Liver (tissue), 9 donors: Measurements from ENCODE around the gene TTC39A. TPM values are rescaled to one million over a fixed set of nuclear protein-coding genes. Genes with fewer than 3 reads are reported as not detected.

Source experiments
- DNase-seq: peaks from one replicate; pipeline ENCODE4 v3.0.0-alpha.2; 2017; ENCODE audit warnings: low spot score
- H3K27ac ChIP-seq, 2 donors: one replicate each; pipeline ENCODE4 v1.7.0; 2013; ENCODE audit warnings: inconsistent platforms in 2 of 2, low read length in 2 of 2, control low read depth in 1 of 2, low read depth in 1 of 2, mild to moderate bottlenecking in 1 of 2
- H3K27me3 ChIP-seq, 4 donors: one replicate each; pipeline versions ENCODE4 v1.6.1 to v1.7.0; 2013; ENCODE audit warnings: low read length in 3 of 4, inconsistent platforms in 1 of 4, mild to moderate bottlenecking in 1 of 4, moderate library complexity in 1 of 4; ENCODE audit not compliant: control insufficient read depth in 4 of 4, insufficient read depth in 4 of 4
- H3K36me3 ChIP-seq, 4 donors: one replicate each; pipeline versions ENCODE4 v1.6.1 to v1.7.0; 2013; ENCODE audit warnings: low read length in 3 of 4, mild to moderate bottlenecking in 3 of 4, low read depth in 1 of 4, moderate library complexity in 1 of 4; ENCODE audit not compliant: control insufficient read depth in 4 of 4, insufficient read depth in 3 of 4
- H3K4me1 ChIP-seq, 4 donors: one replicate each; pipeline versions ENCODE4 v1.6.1 to v1.7.0; 2013; ENCODE audit warnings: low read length in 3 of 4, mild to moderate bottlenecking in 3 of 4, moderate library complexity in 1 of 4; ENCODE audit not compliant: control insufficient read depth in 4 of 4, insufficient read depth in 4 of 4
- H3K4me3 ChIP-seq, 3 donors: one replicate each; pipeline versions ENCODE4 v1.6.1 to v1.7.0; 2013; ENCODE audit warnings: low read length in 3 of 3, control low read depth in 1 of 3, low read depth in 1 of 3, mild to moderate bottlenecking in 1 of 3
- H3K9ac ChIP-seq, 2 donors: one replicate each; pipeline ENCODE4 v1.7.0; 2013; ENCODE audit warnings: low read length in 2 of 2, mild to moderate bottlenecking in 2 of 2, moderate library complexity in 2 of 2, control low read depth in 1 of 2, low read depth in 1 of 2
- H3K9me3 ChIP-seq, 4 donors: one replicate each; pipeline versions ENCODE4 v1.6.1 to v1.7.0; 2013; ENCODE audit warnings: low read length in 3 of 4; ENCODE audit not compliant: control insufficient read depth in 4 of 4
- ATF3 ChIP-seq: IDR thresholded peaks from 2 replicates; pipeline ENCODE4 v1.6.1; 2016; ENCODE audit warnings: antibody characterized with exemption
- EGR1 ChIP-seq, 2 donors: IDR thresholded peaks; 2 replicates each; pipeline ENCODE4 v1.6.1; 2016 to 2018; ENCODE audit warnings: antibody characterized with exemption in 2 of 2, low read depth in 2 of 2
- FOXA1 ChIP-seq: IDR thresholded peaks from 2 replicates; pipeline ENCODE4 v1.6.1; 2016; ENCODE audit warnings: antibody characterized with exemption
- FOXA2 ChIP-seq: IDR thresholded peaks from 2 replicates; pipeline ENCODE4 v1.6.1; 2016; ENCODE audit warnings: antibody characterized with exemption
- GABPA ChIP-seq, 2 donors: IDR thresholded peaks in 1 of 2; conservative IDR thresholded peaks in 1 of 2; 2 replicates each; pipeline ENCODE4 v1.6.1; 2016; ENCODE audit warnings: antibody characterized with exemption in 2 of 2, mild to moderate bottlenecking in 1 of 2, moderate library complexity in 1 of 2
- HNF4A ChIP-seq, 2 donors: conservative IDR thresholded peaks; 2 replicates each; pipeline ENCODE4 v1.6.1; 2016; ENCODE audit warnings: antibody characterized with exemption in 2 of 2, mild to moderate bottlenecking in 2 of 2
- HNF4G ChIP-seq: IDR thresholded peaks from 2 replicates; pipeline ENCODE4 v1.6.1; 2016; ENCODE audit warnings: antibody characterized with exemption
- JUND ChIP-seq, 2 donors: IDR thresholded peaks; 2 replicates each; pipeline ENCODE4 v1.6.1; 2016; ENCODE audit warnings: antibody characterized with exemption in 2 of 2
- NR2F2 ChIP-seq: IDR thresholded peaks from 2 replicates; pipeline ENCODE4 v1.6.1; 2016; ENCODE audit warnings: antibody characterized with exemption
- RAD21 ChIP-seq, 2 donors: IDR thresholded peaks; 2 replicates each; pipeline ENCODE4 v1.6.1; 2016; ENCODE audit warnings: antibody characterized with exemption in 2 of 2, mild to moderate bottlenecking in 2 of 2
- RXRA ChIP-seq, 2 donors: IDR thresholded peaks; 2 replicates each; pipeline ENCODE4 v1.6.1; 2017 to 2018; ENCODE audit warnings: antibody characterized with exemption in 2 of 2, mild to moderate bottlenecking in 1 of 2
- SP1 ChIP-seq: IDR thresholded peaks from 2 replicates; pipeline ENCODE4 v1.6.1; 2018; ENCODE audit warnings: antibody characterized with exemption, mild to moderate bottlenecking
- TAF1 ChIP-seq: conservative IDR thresholded peaks from 2 replicates; pipeline ENCODE4 v1.6.1; 2016; ENCODE audit warnings: antibody characterized with exemption, mild to moderate bottlenecking
- YY1 ChIP-seq: IDR thresholded peaks from 2 replicates; pipeline ENCODE4 v1.6.1; 2016; ENCODE audit warnings: antibody characterized with exemption, mild to moderate bottlenecking
- WGBS: extraction: QIAGEN DNeasy Blood & Tissue Kit; methylation state at CpG from one replicate; pipeline ENCODE4 v1.1.7; 2013; 5-methylcytosine and 5-hydroxymethylcytosine counted together
- polyA plus RNA-seq, 2 donors: library from polyadenylated mRNA; stranded (reverse) in 1 of 2; unstranded in 1 of 2; fragments of 200-250 nt in 1 of 2; fragments of >200 nt in 1 of 2; fragmentation: Nextera tagmentation in 1 of 2; extraction: Ambion mirVana in 1 of 2; gene quantifications; one replicate each; pipeline versions ENCODE4 v1.2.1 to v1.2.3, GENCODE V29; 2013 to 2015
- total RNA-seq, 2 donors: library from RNA; depleted of rRNA; stranded (reverse); fragments of >200 nt; gene quantifications; one replicate each; pipeline ENCODE4 v1.2.3, GENCODE V29; 2014
- TF ChIP-seq, protein P1 (sequence below): IDR thresholded peaks from 2 replicates; pipeline ENCODE4 v1.6.1; 2016; ENCODE audit warnings: antibody characterized with exemption
- TF ChIP-seq, protein P2 (sequence below): IDR thresholded peaks from 2 replicates; pipeline ENCODE4 v1.6.1; 2016; ENCODE audit warnings: antibody characterized with exemption, mild to moderate bottlenecking
- TF ChIP-seq, protein P3 (sequence below): fragments of 150-350 bp; IDR thresholded peaks from 2 replicates; pipeline ENCODE4 v1.5.1; 2017; ENCODE audit warnings: improper control_type of control experiment, low read depth, low read length; ENCODE audit not compliant: missing input control
- TF ChIP-seq, protein P4 (sequence below): IDR thresholded peaks from 2 replicates; pipeline ENCODE4 v1.6.1; 2016; ENCODE audit warnings: antibody characterized with exemption
- donor health status: healthy.
- donor health status: healthy.
- donor health status: healthy.
- donor health status: healthy.
- donor health status: healthy.

The TTC39A gene
- total and polyA plus RNA-seq, 4 donors, result 0.32 to 1.9 (median 1.4) TPM

GRCh38 chr1:51317798-51318197, 12.6 kb downstream of the TTC39A start:
- no peaks in the 10 kb centered on the region for H3K27me3 ChIP-seq
- no peak for DNase-seq
- no peaks in the 10 kb centered on the region for H3K9me3 ChIP-seq
- no peak overlapping the region for H3K27ac ChIP-seq
- peaks cover 0 to 11% (median 0%) of the 10 kb centered on the region in 4 donors for H3K4me1 ChIP-seq
- H3K4me3 ChIP-seq, result no peak overlapping the region
- TF ChIP-seq JUND (IDR thresholded peaks at IDR 0.05) (no peak), FOXA2 (no peak), HNF4A (conservative IDR thresholded peaks at IDR 0.05) (no peak), RAD21 (IDR thresholded peaks at IDR 0.05) (no peak), RXRA (IDR thresholded peaks at IDR 0.05) (no peak), TAF1 (no peak), GABPA (IDR thresholded peaks at IDR 0.05 in 1 of 2, conservative IDR thresholded peaks at IDR 0.05 in 1 of 2) (no peak), YY1 (no peak), EGR1 (IDR thresholded peaks at IDR 0.05; ENCODE audit: low read depth in 2 of 2) (no peak), HNF4G (no peak), NR2F2 (no peak), ATF3 (no peak)
- TF ChIP-seq, protein P1, sequence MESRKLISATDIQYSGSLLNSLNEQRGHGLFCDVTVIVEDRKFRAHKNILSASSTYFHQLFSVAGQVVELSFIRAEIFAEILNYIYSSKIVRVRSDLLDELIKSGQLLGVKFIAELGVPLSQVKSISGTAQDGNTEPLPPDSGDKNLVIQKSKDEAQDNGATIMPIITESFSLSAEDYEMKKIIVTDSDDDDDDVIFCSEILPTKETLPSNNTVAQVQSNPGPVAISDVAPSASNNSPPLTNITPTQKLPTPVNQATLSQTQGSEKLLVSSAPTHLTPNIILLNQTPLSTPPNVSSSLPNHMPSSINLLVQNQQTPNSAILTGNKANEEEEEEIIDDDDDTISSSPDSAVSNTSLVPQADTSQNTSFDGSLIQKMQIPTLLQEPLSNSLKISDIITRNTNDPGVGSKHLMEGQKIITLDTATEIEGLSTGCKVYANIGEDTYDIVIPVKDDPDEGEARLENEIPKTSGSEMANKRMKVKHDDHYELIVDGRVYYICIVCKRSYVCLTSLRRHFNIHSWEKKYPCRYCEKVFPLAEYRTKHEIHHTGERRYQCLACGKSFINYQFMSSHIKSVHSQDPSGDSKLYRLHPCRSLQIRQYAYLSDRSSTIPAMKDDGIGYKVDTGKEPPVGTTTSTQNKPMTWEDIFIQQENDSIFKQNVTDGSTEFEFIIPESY, result no peak
- TF ChIP-seq, protein P2, sequence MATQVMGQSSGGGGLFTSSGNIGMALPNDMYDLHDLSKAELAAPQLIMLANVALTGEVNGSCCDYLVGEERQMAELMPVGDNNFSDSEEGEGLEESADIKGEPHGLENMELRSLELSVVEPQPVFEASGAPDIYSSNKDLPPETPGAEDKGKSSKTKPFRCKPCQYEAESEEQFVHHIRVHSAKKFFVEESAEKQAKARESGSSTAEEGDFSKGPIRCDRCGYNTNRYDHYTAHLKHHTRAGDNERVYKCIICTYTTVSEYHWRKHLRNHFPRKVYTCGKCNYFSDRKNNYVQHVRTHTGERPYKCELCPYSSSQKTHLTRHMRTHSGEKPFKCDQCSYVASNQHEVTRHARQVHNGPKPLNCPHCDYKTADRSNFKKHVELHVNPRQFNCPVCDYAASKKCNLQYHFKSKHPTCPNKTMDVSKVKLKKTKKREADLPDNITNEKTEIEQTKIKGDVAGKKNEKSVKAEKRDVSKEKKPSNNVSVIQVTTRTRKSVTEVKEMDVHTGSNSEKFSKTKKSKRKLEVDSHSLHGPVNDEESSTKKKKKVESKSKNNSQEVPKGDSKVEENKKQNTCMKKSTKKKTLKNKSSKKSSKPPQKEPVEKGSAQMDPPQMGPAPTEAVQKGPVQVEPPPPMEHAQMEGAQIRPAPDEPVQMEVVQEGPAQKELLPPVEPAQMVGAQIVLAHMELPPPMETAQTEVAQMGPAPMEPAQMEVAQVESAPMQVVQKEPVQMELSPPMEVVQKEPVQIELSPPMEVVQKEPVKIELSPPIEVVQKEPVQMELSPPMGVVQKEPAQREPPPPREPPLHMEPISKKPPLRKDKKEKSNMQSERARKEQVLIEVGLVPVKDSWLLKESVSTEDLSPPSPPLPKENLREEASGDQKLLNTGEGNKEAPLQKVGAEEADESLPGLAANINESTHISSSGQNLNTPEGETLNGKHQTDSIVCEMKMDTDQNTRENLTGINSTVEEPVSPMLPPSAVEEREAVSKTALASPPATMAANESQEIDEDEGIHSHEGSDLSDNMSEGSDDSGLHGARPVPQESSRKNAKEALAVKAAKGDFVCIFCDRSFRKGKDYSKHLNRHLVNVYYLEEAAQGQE, result no peak
- TF ChIP-seq, protein P3, sequence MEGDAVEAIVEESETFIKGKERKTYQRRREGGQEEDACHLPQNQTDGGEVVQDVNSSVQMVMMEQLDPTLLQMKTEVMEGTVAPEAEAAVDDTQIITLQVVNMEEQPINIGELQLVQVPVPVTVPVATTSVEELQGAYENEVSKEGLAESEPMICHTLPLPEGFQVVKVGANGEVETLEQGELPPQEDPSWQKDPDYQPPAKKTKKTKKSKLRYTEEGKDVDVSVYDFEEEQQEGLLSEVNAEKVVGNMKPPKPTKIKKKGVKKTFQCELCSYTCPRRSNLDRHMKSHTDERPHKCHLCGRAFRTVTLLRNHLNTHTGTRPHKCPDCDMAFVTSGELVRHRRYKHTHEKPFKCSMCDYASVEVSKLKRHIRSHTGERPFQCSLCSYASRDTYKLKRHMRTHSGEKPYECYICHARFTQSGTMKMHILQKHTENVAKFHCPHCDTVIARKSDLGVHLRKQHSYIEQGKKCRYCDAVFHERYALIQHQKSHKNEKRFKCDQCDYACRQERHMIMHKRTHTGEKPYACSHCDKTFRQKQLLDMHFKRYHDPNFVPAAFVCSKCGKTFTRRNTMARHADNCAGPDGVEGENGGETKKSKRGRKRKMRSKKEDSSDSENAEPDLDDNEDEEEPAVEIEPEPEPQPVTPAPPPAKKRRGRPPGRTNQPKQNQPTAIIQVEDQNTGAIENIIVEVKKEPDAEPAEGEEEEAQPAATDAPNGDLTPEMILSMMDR, result no peak
- TF ChIP-seq, protein P4, sequence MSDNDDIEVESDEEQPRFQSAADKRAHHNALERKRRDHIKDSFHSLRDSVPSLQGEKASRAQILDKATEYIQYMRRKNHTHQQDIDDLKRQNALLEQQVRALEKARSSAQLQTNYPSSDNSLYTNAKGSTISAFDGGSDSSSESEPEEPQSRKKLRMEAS, result no peak
- H3K36me3 ChIP-seq, result no peaks in the 10 kb centered on the region
- 95% methylated on average over 7 of the region's 7 CpGs for WGBS
- H3K9ac ChIP-seq, result no peak overlapping the region

DNA sequence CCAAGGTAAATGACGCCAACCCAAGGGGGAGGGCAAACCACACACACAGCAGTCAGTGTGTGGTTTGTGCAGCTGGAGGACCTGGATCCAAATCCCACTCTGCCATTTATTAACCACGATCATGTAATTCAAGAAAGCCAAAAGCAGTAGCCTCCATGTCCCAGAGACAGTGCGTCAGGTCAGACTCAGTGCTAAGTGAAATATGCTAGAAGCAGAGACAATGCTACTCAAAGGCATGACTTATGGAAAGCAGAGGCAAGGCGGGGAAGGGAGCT, 13.6 kb downstream of the TTC39A start:
- Histone ChIP-seq H3K9me3 (no peaks in the 10 kb centered on the region), H3K9ac (no peak overlapping the region), H3K36me3 (no peaks in the 10 kb centered on the region), H3K27ac (no peak overlapping the region), H3K27me3 (no peaks in the 10 kb centered on the region), H3K4me1 (peaks cover 0 to 11% (median 0%) of the 10 kb centered on the region in 4 donors), H3K4me3 (no peak overlapping the region)
- WGBS, result 86% methylated on average over 4 of the region's 4 CpGs
- DNase-seq, result no peak
- TF ChIP-seq NR2F2, result no peak
- TF ChIP-seq, protein P4, result no peak
- TF ChIP-seq ATF3, result no peak
- TF ChIP-seq FOXA2, result no peak
- no peak for TF ChIP-seq EGR1 (IDR thresholded peaks at IDR 0.05; ENCODE audit: low read depth in 2 of 2)
- TF ChIP-seq HNF4A (conservative IDR thresholded peaks at IDR 0.05), result no peak
- TF ChIP-seq SP1, result no peak
- no peak for TF ChIP-seq GABPA (IDR thresholded peaks at IDR 0.05 in 1 of 2, conservative IDR thresholded peaks at IDR 0.05 in 1 of 2)
- no peak for TF ChIP-seq TAF1
- TF ChIP-seq YY1, result no peak
- TF ChIP-seq, protein P1, result no peak
- no peak for TF ChIP-seq FOXA1
- no peak for TF ChIP-seq RAD21 (IDR thresholded peaks at IDR 0.05)
- TF ChIP-seq HNF4G, result no peak
- no peak for TF ChIP-seq JUND (IDR thresholded peaks at IDR 0.05)
- no peak for TF ChIP-seq RXRA (IDR thresholded peaks at IDR 0.05)
